ENCODE measurements around the gene DNAJC5. TPM values are rescaled to one million over a fixed set of nuclear protein-coding genes. Genes with fewer than 3 reads are reported as not detected.

DNAJC5 gene
- total and polyA plus RNA-seq, 9 of the 15 experiments (the other 6 are each of a cell fraction or from before 2014, with no cell fraction given) = 0.95 to 42.8 (median 23.4) TPM

GRCh38 chr20:63898882-63899558, 4.1 kb downstream of the DNAJC5 start (continued):
- TF ChIP-seq SOX6 (IDR thresholded peaks at IDR 0.05) (0 out of 2 replicates have a peak, but pooled peaks have one; percentile 34), BHLHE40 (IDR thresholded peaks at IDR 0.05; ENCODE audit: low read length) (peak; percentile 88), EP300 (IDR thresholded peaks at IDR 0.05; ENCODE audit: low read length) (0 out of 2 replicates have a peak, but pooled peaks have one; percentile 12), TOE1 (IDR thresholded peaks at IDR 0.05; ENCODE audit: borderline replicate concordance) (peak; percentile 55; the same call in 1 of the 2 replicates), TOE1 (CRISPR knock-in tag; IDR thresholded peaks at IDR 0.05; ENCODE audit: borderline replicate concordance, low read depth) (no peak), ZBED1 (IDR thresholded peaks at IDR 0.05) (no peak), HIVEP1 (CRISPR knock-in tag; IDR thresholded peaks at IDR 0.05) (no peak), THRAP3 (IDR thresholded peaks at IDR 0.05; ENCODE audit: borderline replicate concordance) (no peak), BCLAF1 (IDR thresholded peaks at IDR 0.05; ENCODE audit: borderline replicate concordance in 1 of 2, control insufficient read depth in 1 of 2, low read depth in 2 of 2, low read length in 1 of 2) (no peak), ARID2 (IDR thresholded peaks at IDR 0.05) (no peak), ZNF785 (CRISPR knock-in tag; IDR thresholded peaks at IDR 0.05) (no peak), ZBTB26 (CRISPR knock-in tag; IDR thresholded peaks at IDR 0.05) (no peak), FOXK1 (CRISPR knock-in tag; IDR thresholded peaks at IDR 0.05; ENCODE audit: borderline replicate concordance) (no peak), SIRT6 (IDR thresholded peaks at IDR 0.05; ENCODE audit: low read depth, low read length) (no peak), CTBP1 (IDR thresholded peaks at IDR 0.05; ENCODE audit: borderline replicate concordance) (peak; percentile 61; the same call in 1 of the 2 replicates), TARDBP (IDR thresholded peaks at IDR 0.05) (no peak), ZNF76 (CRISPR knock-in tag; IDR thresholded peaks at IDR 0.05; ENCODE audit: borderline replicate concordance) (no peak), TFE3 (CRISPR knock-in tag; IDR thresholded peaks at IDR 0.05) (peak; percentile 84), RCOR1 (IDR thresholded peaks at IDR 0.05; ENCODE audit: borderline replicate concordance in 1 of 2, low read depth in 2 of 2, low read length in 2 of 2) (no peak), KLF16 (IDR thresholded peaks at IDR 0.05) (peak; percentile 61)
- TF ChIP-seq, protein P1, sequence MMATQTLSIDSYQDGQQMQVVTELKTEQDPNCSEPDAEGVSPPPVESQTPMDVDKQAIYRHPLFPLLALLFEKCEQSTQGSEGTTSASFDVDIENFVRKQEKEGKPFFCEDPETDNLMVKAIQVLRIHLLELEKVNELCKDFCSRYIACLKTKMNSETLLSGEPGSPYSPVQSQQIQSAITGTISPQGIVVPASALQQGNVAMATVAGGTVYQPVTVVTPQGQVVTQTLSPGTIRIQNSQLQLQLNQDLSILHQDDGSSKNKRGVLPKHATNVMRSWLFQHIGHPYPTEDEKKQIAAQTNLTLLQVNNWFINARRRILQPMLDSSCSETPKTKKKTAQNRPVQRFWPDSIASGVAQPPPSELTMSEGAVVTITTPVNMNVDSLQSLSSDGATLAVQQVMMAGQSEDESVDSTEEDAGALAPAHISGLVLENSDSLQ (IDR thresholded peaks at IDR 0.05) = no peak
- TF ChIP-seq, protein P2, sequence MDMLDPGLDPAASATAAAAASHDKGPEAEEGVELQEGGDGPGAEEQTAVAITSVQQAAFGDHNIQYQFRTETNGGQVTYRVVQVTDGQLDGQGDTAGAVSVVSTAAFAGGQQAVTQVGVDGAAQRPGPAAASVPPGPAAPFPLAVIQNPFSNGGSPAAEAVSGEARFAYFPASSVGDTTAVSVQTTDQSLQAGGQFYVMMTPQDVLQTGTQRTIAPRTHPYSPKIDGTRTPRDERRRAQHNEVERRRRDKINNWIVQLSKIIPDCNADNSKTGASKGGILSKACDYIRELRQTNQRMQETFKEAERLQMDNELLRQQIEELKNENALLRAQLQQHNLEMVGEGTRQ (CRISPR knock-in tag; IDR thresholded peaks at IDR 0.05) = peak; percentile 82
